Stomach (tissue), 9 donors: ENCODE data around the gene COBL. TPM values are rescaled to one million over a fixed set of nuclear protein-coding genes. Genes with fewer than 3 reads are reported as not detected.

Experiments used
- DNase-seq, 2 donors: peaks; one replicate each; pipeline versions ENCODE4 v3.0.0 to v3.0.0-alpha.2; 2013 to 2019
- H3K27ac ChIP-seq, 5 donors: fragments of 200-600 bp in 4 of 5; sonication (generic) in 4 of 5; one replicate each; pipeline ENCODE4 v1.5.1; 2013 to 2019; ENCODE audit warnings: mild to moderate bottlenecking in 1 of 5, moderate library complexity in 1 of 5
- H3K27me3 ChIP-seq, 3 donors: fragments of 200-600 bp; sonication (generic); one replicate each; pipeline ENCODE4 v1.5.1; 2017 to 2019; ENCODE audit warnings: mixed run types in 1 of 3
- H3K36me3 ChIP-seq, 4 donors: fragments of 200-600 bp; sonication (generic); 1 replicate in 3 of 4; 2 replicates in 1 of 4; pipeline ENCODE4 v1.5.1; 2016 to 2019
- H3K4me1 ChIP-seq, 4 donors: fragments of 200-600 bp; sonication (generic); one replicate each; pipeline ENCODE4 v1.5.1; 2016 to 2019
- H3K4me3 ChIP-seq, 4 donors: fragments of 200-600 bp; sonication (generic) in 3 of 4; one replicate each; pipeline ENCODE4 v1.5.1; 2016 to 2019; ENCODE audit warnings: mild to moderate bottlenecking in 1 of 4
- H3K9me3 ChIP-seq, 4 donors: fragments of 200-600 bp; sonication (generic); one replicate each; pipeline ENCODE4 v1.5.1; 2016 to 2019
- EP300 ChIP-seq: sonication (generic); formaldehyde crosslinking; IDR thresholded peaks from one replicate; pipeline ENCODE4 v1.6.1; 2017; ENCODE audit warnings: antibody characterized with exemption
- POLR2A ChIP-seq, 4 donors: fragments of 450-650 bp; IDR thresholded peaks; one replicate each; pipeline ENCODE4 v1.6.1; 2016; ENCODE audit warnings: antibody characterized with exemption in 4 of 4, control low read depth in 2 of 4, mild to moderate bottlenecking in 1 of 4, moderate library complexity in 1 of 4
- POLR2AphosphoS5 ChIP-seq, 3 donors: sonication (generic); formaldehyde crosslinking; IDR thresholded peaks; one replicate each; pipeline ENCODE4 v1.6.1; 2016; ENCODE audit warnings: antibody characterized with exemption in 3 of 3
- WGBS, 5 donors: extraction: QIAGEN DNeasy Blood & Tissue Kit in 3 of 5; methylation state at CpG; one replicate each; pipeline versions ENCODE4 v1.1.5 to v1.1.7; 2013 to 2018; 5-methylcytosine and 5-hydroxymethylcytosine counted together
- intact Hi-C: fragments of 100-400 bp; cut with DNase I; formaldehyde crosslinking; loops from one replicate; pipeline ENCODE4 v1.15.1; 2023; ENCODE audit warnings: low total_unique reads
- polyA plus RNA-seq, 3 donors: library from polyadenylated mRNA; stranded (reverse); fragments of 200-250 nt; gene quantifications; one replicate each; pipeline ENCODE4 v1.2.3, GENCODE V29; 2013
- total RNA-seq, 5 donors: library from RNA; depleted of rRNA; stranded (reverse); fragments of >200 nt; gene quantifications; one replicate each; pipeline versions ENCODE4 v1.1.0 to v1.2.3, GENCODE V29; 2014 to 2016
- TF ChIP-seq, protein P1 (sequence below), 7 experiments: fragments of 450-650 bp in 4 of 7; fragments of 200-600 bp in 3 of 7; sonication (generic) in 3 of 7; IDR thresholded peaks; one replicate each; pipeline ENCODE4 v1.5.1; 2016 to 2019; ENCODE audit warnings: antibody characterized with exemption in 7 of 7, control low read depth in 2 of 7, mild to moderate bottlenecking in 1 of 7
- donor health status: healthy with polysubstance abuse.
- donor health status: Bipolar disorder and iron deficiency.
- donor health status: healthy.

The COBL gene
- total and polyA plus RNA-seq, 8 donors, result 4.9 to 79.9 (median 16.0) TPM

DNA sequence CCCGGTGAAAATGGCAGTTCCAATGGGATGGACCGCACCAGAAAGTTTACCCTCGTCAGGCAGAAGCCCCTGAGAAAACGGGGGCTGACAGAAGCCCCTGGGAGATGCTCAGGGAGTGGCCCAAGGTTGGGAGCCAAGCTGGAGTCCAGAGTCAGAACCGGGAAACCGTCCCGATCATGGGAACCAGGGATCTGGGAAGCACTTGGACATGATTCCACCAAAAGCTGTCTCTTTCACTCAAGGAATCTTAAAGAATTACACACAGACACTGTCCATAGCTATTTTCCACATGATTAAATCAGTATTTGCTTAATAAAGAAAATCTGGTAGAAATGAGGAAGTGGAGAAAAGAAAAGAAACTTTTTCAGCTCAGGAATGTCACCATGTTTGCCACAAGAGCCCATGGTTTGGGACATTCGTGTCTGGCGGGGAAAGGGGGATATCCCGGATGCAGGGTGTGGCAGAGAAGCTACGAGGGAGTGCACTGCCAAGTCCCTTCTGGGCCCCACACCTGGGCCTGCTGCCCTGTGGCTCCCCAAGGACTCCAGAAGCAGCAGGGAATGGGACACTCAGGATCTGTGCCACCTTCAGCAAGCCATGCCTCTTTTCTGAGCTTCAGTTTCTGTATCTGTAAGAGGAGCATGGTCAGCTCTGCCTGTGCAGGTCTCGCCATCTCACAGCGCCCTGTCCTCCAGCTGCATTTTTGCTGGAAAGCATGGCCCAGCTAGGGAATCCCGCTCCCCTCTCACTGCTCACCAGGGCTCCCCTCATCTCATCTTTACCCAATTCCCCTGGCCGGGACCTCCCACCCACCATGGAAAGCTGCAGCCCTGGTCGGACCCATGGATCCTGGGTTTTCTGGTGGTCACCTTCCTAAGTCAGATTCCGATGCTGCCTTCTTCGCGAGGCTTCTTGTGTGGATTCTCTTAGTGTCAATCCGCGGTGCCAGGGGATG, 308.8 kb downstream of the COBL start:
- intact Hi-C loops, result no loop called here
- WGBS, 5 donors, result 84 to 90% (median 87%) methylated on average over 21 of the region's 21 CpGs
- no peak overlapping the region for H3K4me3 ChIP-seq
- no peak for DNase-seq
- no peaks in the 10 kb centered on the region for H3K36me3 ChIP-seq
- no peak for TF ChIP-seq POLR2AphosphoS5 (IDR thresholded peaks at IDR 0.05)
- TF ChIP-seq POLR2A (IDR thresholded peaks at IDR 0.05), result no peak
- TF ChIP-seq, protein P1, sequence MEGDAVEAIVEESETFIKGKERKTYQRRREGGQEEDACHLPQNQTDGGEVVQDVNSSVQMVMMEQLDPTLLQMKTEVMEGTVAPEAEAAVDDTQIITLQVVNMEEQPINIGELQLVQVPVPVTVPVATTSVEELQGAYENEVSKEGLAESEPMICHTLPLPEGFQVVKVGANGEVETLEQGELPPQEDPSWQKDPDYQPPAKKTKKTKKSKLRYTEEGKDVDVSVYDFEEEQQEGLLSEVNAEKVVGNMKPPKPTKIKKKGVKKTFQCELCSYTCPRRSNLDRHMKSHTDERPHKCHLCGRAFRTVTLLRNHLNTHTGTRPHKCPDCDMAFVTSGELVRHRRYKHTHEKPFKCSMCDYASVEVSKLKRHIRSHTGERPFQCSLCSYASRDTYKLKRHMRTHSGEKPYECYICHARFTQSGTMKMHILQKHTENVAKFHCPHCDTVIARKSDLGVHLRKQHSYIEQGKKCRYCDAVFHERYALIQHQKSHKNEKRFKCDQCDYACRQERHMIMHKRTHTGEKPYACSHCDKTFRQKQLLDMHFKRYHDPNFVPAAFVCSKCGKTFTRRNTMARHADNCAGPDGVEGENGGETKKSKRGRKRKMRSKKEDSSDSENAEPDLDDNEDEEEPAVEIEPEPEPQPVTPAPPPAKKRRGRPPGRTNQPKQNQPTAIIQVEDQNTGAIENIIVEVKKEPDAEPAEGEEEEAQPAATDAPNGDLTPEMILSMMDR (IDR thresholded peaks at IDR 0.05), result no peak
- no peak for TF ChIP-seq EP300
- H3K4me1 ChIP-seq, result no peaks in the 10 kb centered on the region
- no peak overlapping the region for H3K27ac ChIP-seq
- H3K9me3 ChIP-seq, result no peaks in the 10 kb centered on the region
- H3K27me3 ChIP-seq, result no peaks in the 10 kb centered on the region

DNA sequence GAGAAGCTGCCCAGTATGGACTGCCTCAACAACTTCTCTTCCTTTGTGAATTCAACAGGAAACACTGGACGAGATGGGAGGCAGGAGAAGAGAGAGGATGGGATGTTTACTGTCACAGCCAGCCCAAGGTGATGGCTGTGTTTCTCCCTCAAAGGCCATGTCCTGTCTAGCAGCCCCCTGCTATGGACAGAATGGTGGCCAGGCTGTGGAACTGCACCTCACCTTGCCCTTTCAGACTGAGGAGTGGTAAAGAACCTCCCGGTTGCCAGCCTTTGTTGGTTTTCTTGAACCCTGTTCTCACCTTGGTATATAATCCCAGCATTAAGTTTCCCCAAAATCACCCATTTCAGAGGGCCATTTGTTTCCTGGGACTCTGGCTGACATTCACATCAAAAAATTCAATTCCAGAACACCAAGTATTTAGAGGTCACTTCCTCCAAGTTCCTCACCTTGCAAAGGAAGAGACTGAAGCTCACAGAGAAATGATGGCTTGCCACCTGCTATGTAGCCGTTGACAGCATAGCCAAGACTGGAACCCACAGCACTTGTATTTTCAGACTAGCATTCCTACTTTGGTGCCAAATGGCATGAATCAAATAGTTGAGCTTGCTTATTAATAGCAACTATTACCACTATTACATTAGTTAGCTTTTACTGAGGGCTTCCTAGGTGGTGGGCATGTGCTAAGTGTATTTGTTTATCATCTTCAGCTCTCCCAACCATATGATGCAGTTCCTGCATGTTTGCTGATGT, 309.9 kb downstream of the COBL start:
- DNase-seq, result no peak
- H3K9me3 ChIP-seq, result no peaks in the 10 kb centered on the region
- H3K27me3 ChIP-seq, result no peaks in the 10 kb centered on the region
- intact Hi-C loops, result no loop called here
- H3K27ac ChIP-seq, result no peak overlapping the region
- H3K4me1 ChIP-seq, result no peaks in the 10 kb centered on the region
- 49 to 85% (median 66%) methylated on average over 3 of the region's 3 CpGs for WGBS, 5 donors
- TF ChIP-seq POLR2AphosphoS5 (IDR thresholded peaks at IDR 0.05) (no peak), EP300 (no peak), POLR2A (IDR thresholded peaks at IDR 0.05) (no peak)
- TF ChIP-seq, protein P1 (IDR thresholded peaks at IDR 0.05), result no peak
- H3K4me3 ChIP-seq, result no peak overlapping the region
- no peaks in the 10 kb centered on the region for H3K36me3 ChIP-seq

DNA sequence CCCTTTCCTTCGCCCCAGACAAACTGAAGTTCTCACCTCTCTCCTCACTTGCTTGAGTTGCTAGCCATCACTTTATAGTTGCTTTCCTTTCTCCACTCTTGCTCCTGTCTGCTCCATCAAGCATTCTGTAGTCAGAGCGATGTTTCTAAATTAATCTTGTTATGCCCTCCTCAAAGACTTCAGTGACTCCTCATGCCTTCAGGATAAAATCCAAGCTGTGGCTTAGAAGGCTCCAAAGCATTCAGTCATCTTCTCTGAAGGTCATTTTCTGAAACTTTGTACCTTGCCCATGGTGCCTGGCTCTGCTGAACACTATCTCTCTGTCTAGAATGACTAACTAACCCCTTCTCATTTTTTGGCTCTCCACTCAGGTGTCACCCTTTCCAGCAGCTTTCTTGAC, 311.5 kb downstream of the COBL start:
- DNase-seq, result no peak
- Histone ChIP-seq H3K4me3 (no peak overlapping the region), H3K9me3 (no peaks in the 10 kb centered on the region), H3K36me3 (no peaks in the 10 kb centered on the region), H3K27me3 (no peaks in the 10 kb centered on the region), H3K27ac (no peak overlapping the region), H3K4me1 (no peaks in the 10 kb centered on the region)
- no peak for TF ChIP-seq POLR2AphosphoS5 (IDR thresholded peaks at IDR 0.05)
- TF ChIP-seq, protein P1 (IDR thresholded peaks at IDR 0.05), result no peak
- intact Hi-C loops, result no loop called here
- 88 to 97% (median 94%) methylated on average over 2 of the region's 2 CpGs for WGBS, 5 donors

DNA sequence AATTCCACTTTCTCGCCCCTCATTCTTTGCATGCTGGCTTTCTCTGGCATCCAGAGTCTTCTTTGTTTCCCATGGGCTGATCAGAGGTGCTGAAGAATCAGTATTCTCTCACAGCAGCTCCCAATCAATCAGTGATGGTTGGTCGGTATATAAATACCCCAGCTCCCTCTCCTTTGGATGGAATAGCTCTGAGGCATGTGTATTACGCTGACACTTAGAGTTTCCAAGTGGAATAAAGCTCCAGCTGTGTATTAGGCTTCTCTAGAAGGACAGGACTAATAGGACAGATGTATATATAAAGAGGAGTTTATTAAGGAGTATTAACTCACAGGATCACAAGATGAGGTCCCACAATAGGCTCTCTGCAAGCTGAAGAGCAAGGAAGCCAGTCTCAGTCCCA, 315.7 kb downstream of the COBL start:
- intact Hi-C loops, result no loop called here
- TF ChIP-seq EP300, result no peak
- TF ChIP-seq POLR2AphosphoS5 (IDR thresholded peaks at IDR 0.05), result no peak
- TF ChIP-seq POLR2A (IDR thresholded peaks at IDR 0.05), result no peak
- TF ChIP-seq, protein P1 (IDR thresholded peaks at IDR 0.05), result no peak
- H3K36me3 ChIP-seq, result no peaks in the 10 kb centered on the region
- WGBS, 5 donors, result 55 to 60% (median 57%) methylated on average over 3 of the region's 3 CpGs
- no peaks in the 10 kb centered on the region for H3K27me3 ChIP-seq
- peaks cover 0 to 7% (median 0%) of the 10 kb centered on the region in 4 donors for H3K9me3 ChIP-seq
- no peaks in the 10 kb centered on the region for H3K4me1 ChIP-seq
- no peak overlapping the region for H3K4me3 ChIP-seq
- H3K27ac ChIP-seq, result no peak overlapping the region
- DNase-seq, result no peak
